GM12892 (cell line): ENCODE measurements around the gene GLYAT.

Experiments
- POLR2A ChIP-seq: IDR thresholded peaks from 2 replicates; pipeline ENCODE4 v1.6.1; 2011; ENCODE audit warnings: low read depth, low read length, control low read depth
- POLR2AphosphoS5 ChIP-seq: IDR thresholded peaks from 2 replicates; pipeline ENCODE4 v1.6.1; 2011; ENCODE audit warnings: low read depth, low read length, control low read depth

- TF ChIP-seq POLR2AphosphoS5 (no peak), POLR2A (no peak)
Measured at GRCh38 chr11:58757439-58757838, 25.7 kb upstream of the GLYAT start.
